ENCODE results near the gene CAMK1.

- no peak for TF ChIP-seq POLR2A (IDR thresholded peaks at IDR 0.05; ENCODE audit: extremely low read depth, insufficient read length)
- TF ChIP-seq CTCF (IDR thresholded peaks at IDR 0.05; ENCODE audit: low read depth, low read length) = peak; percentile 39
- TF ChIP-seq MAX (IDR thresholded peaks at IDR 0.05; ENCODE audit: low read depth, low read length) = no peak
- TF ChIP-seq MYC (IDR thresholded peaks at IDR 0.05; ENCODE audit: low read depth, low read length) = no peak
Observed at GRCh38 chr3:9808345-9809037, 38.7 kb upstream of the CAMK1 start.
